NK-92 treated with Interleukin-12 subunit alpha and Interleukin-12 subunit beta, amount 100 ng/mL, for 24 hours (cell line): ENCODE results near the gene COL19A1.

Experiments used
- DNase-seq: peaks from one replicate; lab custom pipeline; 2025; lab: John Stamatoyannopoulos, UW

The COL19A1 gene

DNA sequence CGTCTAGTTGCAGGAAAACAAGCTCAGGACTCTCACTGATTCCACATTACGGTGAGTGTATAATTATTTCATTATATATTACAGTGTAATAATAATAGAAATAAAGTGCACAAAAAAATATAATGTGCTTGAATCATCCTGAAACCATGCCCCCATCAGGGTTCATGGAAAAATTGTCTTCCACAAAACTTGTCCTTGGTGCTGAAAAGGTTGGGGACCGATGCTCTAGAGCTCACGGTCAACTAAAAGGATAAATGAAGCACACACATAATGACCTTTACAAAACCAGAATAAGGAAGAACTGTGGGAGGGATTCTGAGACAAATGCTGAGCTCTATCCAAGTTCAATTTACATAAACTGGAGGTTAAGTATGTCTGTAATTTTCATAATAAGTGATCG is 194.3 kb downstream of the COL19A1 start:
- DNase-seq: no peak

DNA sequence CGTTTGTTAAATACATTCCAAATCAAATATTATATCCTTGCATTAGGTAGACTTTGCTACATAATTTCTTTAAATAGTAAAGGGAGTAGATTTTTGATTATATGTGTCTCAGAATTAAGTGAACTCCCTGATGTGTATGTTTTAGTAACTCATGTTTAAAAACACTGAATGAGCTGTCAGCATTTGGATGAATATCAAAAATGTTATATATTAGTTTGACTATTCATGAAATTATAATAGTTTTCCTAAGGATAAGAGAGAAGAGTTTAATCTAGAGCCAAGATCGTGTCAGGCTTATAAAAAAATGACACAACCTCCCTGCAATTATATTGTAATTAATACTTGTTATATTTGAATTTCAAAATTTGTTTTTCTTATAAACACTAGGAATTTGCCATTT is 195.2 kb downstream of the COL19A1 start:
- no peak for DNase-seq

DNA sequence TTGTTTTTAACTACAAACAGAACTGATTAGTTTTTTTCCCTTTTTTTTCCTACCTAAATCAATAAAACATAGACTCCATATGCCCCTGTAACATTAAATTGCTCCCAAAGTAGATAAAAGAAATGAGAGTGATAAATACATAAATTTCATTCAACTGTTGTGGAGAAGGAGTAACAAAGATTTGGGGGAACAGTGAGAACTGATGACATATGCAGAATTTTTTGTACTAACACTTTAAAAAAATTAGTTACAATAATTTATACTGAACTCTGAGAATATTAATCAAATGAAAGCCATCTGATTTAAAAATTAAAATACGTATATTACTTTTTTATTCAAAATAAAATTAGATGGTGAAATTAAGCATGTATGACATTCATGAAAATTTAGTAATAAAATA is 195.7 kb downstream of the COL19A1 start:
- DNase-seq: no peak

DNA sequence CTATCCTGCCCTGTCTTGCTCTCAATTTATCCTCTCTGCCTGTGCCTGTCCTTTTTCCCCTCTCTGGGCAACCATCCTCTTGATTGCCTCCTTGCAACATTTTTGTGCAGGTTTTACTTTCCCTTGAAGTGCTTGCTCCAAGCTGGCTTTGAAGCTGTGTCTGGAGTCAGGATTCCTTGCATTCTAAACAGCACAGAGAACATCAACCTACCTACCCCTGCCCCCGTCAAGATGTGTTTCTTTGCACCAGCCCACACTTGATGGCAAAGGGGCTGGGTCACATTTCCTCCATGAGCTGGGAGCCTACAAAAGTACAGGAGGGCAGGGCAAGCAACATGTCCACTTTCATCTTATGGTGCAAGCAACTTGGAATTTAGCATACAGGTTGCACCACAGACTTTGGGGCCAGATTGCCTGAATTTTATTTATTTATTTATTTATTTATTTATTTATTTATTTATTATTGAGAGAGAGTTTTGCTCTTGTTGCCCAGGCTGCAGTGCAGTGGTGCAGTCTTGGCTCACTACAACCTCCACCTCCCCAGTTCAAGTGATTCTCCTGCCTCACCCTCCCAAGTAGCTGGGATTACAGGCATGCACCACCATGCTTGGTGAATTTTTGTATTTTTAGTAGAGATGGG is 206.3 kb downstream of the COL19A1 start:
- DNase-seq: no peak

DNA sequence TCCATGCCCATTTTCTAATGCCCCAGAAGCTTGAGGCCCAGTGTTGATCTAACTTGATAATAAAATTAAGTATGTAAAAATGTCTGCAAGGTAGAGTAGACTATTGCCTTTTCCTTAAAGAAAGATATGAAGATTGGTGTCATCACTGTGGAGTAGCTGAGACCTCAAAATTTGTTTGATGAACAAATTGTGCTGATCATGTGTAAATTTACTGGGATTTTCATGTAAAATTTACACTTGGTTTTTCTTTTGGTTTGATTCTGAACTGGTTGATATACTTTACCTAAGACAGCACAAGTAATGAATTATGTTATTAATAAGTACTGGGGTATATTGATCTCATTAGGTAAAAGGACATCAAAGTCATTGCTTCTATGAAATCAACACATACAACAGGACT is 207.3 kb downstream of the COL19A1 start:
- DNase-seq: no peak

DNA sequence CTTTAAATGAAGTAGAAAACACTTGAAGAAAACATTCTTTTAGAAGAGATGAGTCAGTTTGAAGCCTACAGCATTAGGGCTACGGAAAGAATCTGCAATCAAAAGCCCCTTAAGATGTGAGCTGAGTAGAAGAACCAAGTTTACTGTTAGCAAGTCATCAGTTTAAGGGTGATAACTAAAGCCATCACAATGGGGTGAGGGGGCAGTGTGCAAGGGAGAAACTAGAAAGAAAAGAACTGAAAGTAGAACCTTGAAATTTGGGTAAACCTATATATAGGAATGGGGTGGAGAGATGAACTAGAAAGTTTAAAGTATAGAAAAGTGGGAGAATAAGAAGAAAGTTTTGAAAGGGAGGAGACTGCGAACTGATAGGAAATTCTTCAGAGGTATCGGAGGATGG is 212.9 kb downstream of the COL19A1 start:
- no peak for DNase-seq

DNA sequence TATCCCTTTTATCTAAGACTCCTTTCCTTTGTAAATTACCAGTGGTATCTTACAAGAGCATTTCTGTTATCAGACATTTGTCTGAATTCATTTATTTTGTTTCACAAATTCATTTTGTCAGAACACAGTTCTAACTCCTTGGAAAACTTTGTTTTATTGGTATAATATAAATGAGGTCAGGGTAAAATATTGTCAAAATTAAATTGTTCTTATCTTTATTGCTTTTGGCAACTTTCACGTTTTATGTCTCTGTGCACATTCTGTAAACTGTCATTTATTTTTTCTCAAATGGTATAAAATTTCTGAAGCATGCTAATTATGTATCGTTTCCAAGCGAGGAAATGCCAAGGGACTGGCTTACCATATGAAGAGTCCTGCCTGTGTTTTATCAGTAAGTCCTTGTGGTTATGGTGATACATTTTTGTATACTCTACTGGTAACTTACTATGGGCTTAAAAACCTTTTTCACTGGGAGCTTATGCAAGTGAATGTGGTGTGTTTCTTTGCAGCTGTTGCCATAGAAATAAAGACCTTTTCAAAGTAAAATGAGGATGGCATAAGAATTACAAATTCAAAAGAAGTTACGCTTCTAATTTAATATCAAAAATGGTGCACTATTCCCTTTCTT is 214.2 kb downstream of the COL19A1 start:
- no peak for DNase-seq

DNA sequence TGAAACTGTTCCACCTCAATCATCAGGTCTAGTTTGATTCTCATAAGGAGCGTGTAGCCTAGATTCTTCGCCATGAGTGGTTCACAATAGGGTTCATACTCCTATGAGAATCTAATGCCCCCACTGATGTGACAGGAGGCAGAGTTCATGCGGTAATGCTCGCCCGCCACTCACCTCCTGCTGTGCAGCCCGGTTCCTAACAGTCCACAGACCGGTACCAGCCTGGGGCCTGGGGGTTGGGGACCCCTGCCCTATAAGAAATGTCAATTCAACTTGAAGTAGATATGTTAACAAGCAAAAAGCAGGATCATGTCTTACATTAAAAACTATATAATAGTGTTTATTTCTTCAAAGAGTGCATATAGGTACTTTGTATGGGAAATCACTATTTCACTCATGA is 216.5 kb downstream of the COL19A1 start:
- no peak for DNase-seq

GRCh38 chr6:70086806-70087205 is 220.4 kb downstream of the COL19A1 start:
- DNase-seq: no peak

- no peak for DNase-seq
These were observed 227.8 kb downstream of the COL19A1 start for GRCh38 chr6:70094156-70094555.

DNA sequence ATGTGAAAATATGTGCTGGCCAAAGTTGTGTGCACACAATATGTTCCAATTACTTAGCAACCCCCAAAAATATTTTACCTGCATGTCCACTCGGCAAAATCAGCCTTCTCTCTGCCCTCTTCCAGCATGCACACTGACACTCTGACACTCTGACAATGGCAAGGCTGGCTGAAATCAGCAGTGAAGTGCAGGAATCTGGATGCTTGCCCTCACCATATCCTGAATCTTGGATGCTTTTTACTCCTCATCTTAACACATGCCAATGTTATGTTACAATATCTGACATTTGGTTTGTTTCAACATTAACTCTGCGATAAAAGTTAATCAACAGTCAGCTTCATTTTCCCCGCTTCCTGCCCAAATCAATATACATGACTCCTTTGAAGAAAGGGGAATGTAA is 233.4 kb downstream of the COL19A1 start:
- no peak for DNase-seq

DNA sequence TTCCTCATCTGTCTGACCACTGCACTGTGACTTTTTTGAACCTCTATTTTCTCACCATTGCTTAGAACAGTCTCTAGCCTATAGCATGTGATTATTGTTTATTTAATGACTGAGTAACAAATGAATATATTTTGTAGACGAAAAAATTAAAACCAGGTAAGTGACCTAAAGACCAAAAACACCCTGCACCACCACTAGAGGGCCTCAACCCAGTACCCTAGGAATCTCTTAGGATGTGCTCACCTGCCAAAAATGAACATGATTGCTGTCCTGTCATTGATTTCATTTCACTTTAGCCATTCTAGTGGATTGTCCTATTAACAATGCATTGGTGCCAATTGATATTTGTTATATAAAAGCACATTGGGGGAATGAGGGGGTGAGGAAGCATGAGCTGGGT is 237.4 kb downstream of the COL19A1 start:
- no peak for DNase-seq

DNA sequence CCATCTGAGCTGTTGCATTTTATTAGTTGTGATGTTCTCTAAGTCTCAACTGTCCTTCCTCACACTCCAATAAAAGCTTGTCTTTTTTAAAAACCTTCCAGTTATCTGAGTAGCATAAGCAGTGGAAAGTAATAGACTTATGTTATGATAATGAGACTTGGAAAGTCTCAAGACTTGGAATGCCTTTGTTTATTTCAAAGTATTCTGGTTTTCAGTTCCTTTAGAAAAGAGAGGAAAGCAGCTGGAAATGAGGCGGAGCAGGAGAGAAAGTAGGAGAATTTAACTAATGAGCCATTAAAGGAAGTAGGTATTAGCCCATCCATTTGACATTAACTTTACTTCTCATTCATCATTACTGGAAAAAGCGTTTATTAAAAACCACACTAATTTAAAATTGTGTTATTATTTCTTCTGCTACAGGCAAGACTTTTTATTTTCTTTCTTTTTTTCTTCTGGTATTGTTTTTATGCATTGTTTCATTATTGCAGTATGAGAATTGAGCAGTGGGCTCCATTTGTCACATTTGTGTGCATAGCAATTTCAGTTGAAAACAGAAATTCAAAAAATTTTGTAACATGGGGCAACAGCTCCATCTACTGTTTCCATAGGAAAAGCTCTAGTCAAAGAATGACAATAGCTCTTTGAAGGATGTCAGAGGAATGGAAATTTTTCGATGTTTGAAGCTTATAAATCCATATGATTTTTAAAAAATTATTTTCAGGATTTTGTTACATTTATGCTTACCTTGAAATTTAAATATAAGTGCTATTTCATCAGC is 241.7 kb downstream of the COL19A1 start:
- no peak for DNase-seq

GRCh38 chr6:70110126-70111022 is 244.0 kb downstream of the COL19A1 start:
- DNase-seq: no peak

GRCh38 chr6:70111737-70112136 is 245.4 kb downstream of the COL19A1 start:
- DNase-seq: no peak

- DNase-seq: no peak
These were observed 246.4 kb downstream of the COL19A1 start for GRCh38 chr6:70112716-70113115.

- no peak for DNase-seq
These were observed 246.8 kb downstream of the COL19A1 start for GRCh38 chr6:70113171-70113570.

GRCh38 chr6:70118670-70119069 is 252.3 kb downstream of the COL19A1 start:
- no peak for DNase-seq

DNA sequence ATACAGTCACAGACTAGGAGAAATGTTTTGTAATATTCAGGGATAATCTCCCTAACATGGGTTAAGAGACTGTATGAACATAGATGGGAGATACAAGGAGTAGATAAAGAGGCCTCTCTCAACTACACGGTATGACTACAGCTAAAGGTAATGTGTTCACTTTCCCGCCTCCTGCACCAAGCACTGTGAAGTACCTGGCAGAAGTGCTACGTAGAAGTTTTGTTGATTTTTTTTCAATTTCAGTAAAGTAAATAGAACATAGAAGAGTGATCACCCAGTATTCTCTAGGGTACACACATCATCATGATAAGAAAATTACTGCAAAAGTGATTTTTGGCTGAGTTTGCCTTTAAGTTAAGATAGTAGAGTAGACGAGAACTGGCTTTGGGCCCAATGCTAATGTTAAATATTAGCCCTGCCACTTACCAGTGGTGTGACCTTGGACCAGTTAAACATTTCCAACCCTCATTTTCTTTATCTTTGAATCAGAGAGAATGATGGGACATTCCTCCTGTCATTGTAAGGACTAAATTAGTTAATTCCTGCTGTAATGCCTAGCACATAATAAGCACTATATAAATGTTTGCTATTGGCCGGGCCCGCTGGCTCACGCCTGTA is 253.0 kb downstream of the COL19A1 start:
- no peak for DNase-seq

GRCh38 chr6:70124443-70124842 is 258.1 kb downstream of the COL19A1 start:
- DNase-seq: no peak

DNA sequence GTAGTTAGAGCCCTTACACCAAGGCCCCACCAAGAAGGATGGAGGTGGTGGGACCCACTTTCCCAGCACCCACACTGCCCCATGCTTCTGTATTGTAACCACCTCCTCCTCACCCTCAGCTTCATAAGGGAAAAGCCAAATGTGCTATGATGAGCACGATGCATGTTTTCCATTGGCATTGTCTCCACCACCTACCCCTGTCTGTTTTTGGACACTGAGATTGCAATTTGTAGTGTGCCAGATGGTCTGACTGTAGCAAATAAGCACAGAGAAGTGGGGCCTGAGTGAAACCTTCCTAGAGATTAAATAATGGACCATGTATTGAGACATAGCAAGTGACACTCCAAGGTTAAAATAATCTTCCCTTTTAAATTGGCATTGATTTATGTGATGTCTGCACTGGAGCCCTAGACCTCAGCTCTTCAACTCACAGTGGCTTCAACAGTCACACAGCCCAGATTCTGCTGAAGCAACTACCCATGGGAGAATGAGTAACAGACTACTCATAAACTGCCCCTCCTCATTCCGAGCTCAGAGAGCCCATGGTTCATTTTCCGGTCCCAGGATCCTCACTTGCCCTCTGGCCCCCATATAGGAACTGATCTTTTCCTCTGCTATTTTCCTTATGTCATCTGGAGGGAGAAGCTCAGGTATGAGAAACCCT is 258.7 kb downstream of the COL19A1 start:
- no peak for DNase-seq
